GM06990 (cell line): ENCODE results near the gene BMERB1.

Source experiments
- DNase-seq: peaks from one replicate; pipeline ENCODE4 v3.0.0-alpha.2; 2011; ENCODE audit not compliant: insufficient read length; ENCODE audit errors: extremely low read depth
- H3K27me3 ChIP-seq: replicated peaks from 2 replicates; pipeline ENCODE4 v1.6.0; 2011; ENCODE audit warnings: low read length; ENCODE audit not compliant: control insufficient read depth, insufficient read depth
- H3K36me3 ChIP-seq: 2 replicates; pipeline ENCODE4 v1.5.1; 2011; ENCODE audit warnings: low read length; ENCODE audit not compliant: control insufficient read depth, insufficient read depth
- H3K4me3 ChIP-seq: replicated peaks from 2 replicates; pipeline ENCODE4 v1.5.1; 2011; ENCODE audit warnings: low read depth, mild to moderate bottlenecking, control low read depth, low read length
- CTCF ChIP-seq: IDR thresholded peaks from 2 replicates; pipeline ENCODE4 v1.5.1; 2011; ENCODE audit warnings: low read length, control low read depth, mild to moderate bottlenecking, inconsistent platforms; ENCODE audit not compliant: insufficient read depth, poor library complexity, severe bottlenecking

BMERB1 gene

GRCh38 chr16:15533386-15533785 lies 99.0 kb downstream of the BMERB1 start:
- DNase-seq: no peak
- no peak for TF ChIP-seq CTCF
- H3K36me3 ChIP-seq: no peaks in the 10 kb centered on the region
- no peak overlapping the region for H3K4me3 ChIP-seq
- H3K27me3 ChIP-seq: no peaks in the 10 kb centered on the region; the same call in 1 of the 2 replicates

- no peaks in the 10 kb centered on the region for H3K36me3 ChIP-seq
- no peaks in the 10 kb centered on the region; the same call in 1 of the 2 replicates for H3K27me3 ChIP-seq
- no peak for TF ChIP-seq CTCF
- H3K4me3 ChIP-seq: no peak overlapping the region
- DNase-seq: no peak
Observed at GRCh38 chr16:15535772-15536171, 101.4 kb downstream of the BMERB1 start.

GRCh38 chr16:15536843-15537242 lies 102.5 kb downstream of the BMERB1 start:
- H3K4me3 ChIP-seq: no peak overlapping the region

GRCh38 chr16:15538507-15538906 lies 104.1 kb downstream of the BMERB1 start:
- Histone ChIP-seq H3K4me3 (no peak overlapping the region), H3K27me3 (no peaks in the 10 kb centered on the region; the same call in 1 of the 2 replicates), H3K36me3 (no peaks in the 10 kb centered on the region)
- no peak for DNase-seq
- TF ChIP-seq CTCF: no peak

More at GRCh38 chr16:15536843-15537242, 102.5 kb downstream of the BMERB1 start:
- H3K36me3 ChIP-seq: no peaks in the 10 kb centered on the region
- no peaks in the 10 kb centered on the region; the same call in 1 of the 2 replicates for H3K27me3 ChIP-seq
- no peak for TF ChIP-seq CTCF
- DNase-seq: no peak

- H3K27me3 ChIP-seq: no peaks in the 10 kb centered on the region; the same call in 1 of the 2 replicates
- no peak for TF ChIP-seq CTCF
- DNase-seq: no peak
- no peaks in the 10 kb centered on the region for H3K36me3 ChIP-seq
- H3K4me3 ChIP-seq: no peak overlapping the region
Observed at GRCh38 chr16:15539197-15539596, 104.8 kb downstream of the BMERB1 start.

GRCh38 chr16:15542261-15542660 lies 107.9 kb downstream of the BMERB1 start:
- no peak for DNase-seq
- Histone ChIP-seq H3K36me3 (no peaks in the 10 kb centered on the region), H3K4me3 (no peak overlapping the region), H3K27me3 (no peaks in the 10 kb centered on the region; the same call in 1 of the 2 replicates)
- no peak for TF ChIP-seq CTCF
